Measurements from ENCODE around the gene EXD2. TPM values are rescaled to one million over a fixed set of nuclear protein-coding genes. Genes with fewer than 3 reads are reported as not detected.

The EXD2 gene
- total RNA-seq, 4 donors from 2014 or later = 13.7 to 19.7 (median 16.5) TPM

DNA sequence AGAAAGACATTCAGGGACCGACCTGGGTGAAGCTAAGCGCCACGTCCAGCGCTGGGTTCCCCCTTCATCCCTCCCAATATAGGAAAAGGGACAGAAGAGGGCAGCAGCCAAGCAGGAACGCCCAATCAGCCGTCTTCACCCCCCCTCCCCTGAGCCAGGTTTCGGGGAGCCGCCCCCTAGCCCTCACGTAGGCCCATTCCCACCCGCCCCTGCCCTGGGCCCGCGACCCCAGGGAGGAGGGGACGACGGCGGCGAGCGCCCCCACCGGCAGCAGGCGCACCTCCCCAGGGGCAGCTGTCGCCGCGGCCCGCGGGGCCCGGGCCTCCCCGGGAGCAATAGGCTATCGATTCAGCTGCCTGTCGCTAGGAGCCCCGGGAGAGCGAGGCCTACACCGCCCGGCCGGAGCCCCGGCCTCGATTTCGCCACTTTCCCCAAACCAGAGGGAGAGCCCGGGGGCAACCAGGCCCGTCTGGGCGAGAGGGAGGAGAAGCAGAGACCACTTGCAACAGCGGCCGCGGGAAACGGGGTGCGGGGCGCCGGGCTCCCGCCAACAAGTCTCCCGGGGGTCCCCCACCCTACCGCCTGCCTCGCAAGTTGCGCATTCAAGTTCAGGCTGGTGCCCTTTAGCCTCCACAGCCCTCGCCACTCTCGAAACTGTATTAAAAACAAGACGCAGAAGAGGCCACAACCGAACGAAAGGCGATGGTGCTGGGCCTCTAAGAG lies 39.7 kb upstream of the EXD2 start:
- Histone ChIP-seq H3K27me3 (no peaks in the 10 kb centered on the region), H3K27ac (peak overlapping the region; percentile 92 to 98 (median 98)), H3K36me3 (no peaks in the 10 kb centered on the region), H3K4me3 (peak overlapping the region; percentile 76 to 99 (median 88)), H3K4me1 (peaks cover 31 to 33% of the 10 kb centered on the region in 2 donors), H3K9me3 (no peaks in the 10 kb centered on the region)
- in situ Hi-C loops (cut with MboI; ENCODE audit: low sequenced_read_pairs in 4 of 4) (no loop called here), intact Hi-C loops (cut with DNase I; ENCODE audit: low total_unique reads) (loop anchor here (1.0 to 5.0 kb wide), 5 partner anchors 22 to 1534 kb away; partner anchors contain the start of genes ARG2, COX16 and SUSD6)
- peak; percentile 42 to 71 (median 65) for TF ChIP-seq CTCF (IDR thresholded peaks at IDR 0.05 in 4 of 5, conservative IDR thresholded peaks at IDR 0.05 in 1 of 5)
- peak; percentile 65 to 72 for TF ChIP-seq POLR2A (IDR thresholded peaks at IDR 0.05)
- peak; percentile 43 to 72 for DNase-seq
- peak; percentile 65 to 68 for ATAC-seq

DNA sequence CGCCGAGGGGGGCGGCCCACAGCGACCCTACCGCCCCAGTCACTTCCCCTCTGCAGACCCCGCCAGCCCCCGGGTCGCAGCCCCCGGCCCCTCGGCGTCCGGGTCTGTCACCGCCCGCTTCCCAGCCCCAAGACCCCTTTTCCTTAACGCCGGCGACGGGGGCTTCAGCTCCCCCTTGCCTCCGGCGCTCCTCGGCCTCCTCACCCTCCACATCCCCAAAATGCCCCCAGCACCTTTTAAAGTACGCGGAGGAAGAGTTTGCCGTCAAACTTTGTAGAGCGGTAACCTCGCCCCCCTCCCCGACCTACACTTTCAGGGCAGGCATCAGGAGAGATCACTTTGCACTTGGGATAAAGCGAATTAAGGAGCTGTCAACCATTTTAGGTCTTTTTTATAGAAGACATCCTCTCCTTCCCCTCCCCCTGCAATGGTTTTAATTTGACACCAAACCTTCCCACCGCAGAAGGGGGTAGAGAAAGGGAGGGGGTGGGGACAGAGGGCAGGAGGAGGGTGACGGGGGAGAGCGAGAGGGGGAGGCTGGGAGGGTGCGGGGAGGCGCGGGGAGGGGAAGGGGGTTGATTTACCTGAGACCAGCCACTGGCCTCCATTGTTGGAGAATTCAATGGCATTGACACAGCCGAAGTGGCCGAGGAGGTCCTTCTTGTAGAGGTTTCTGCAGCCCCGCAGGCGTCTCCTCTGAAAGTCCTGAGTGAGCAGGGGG lies 39.0 kb upstream of the EXD2 start:
- intact Hi-C loops (cut with DNase I; ENCODE audit: low total_unique reads) = loop anchor here (2.0 to 5.0 kb wide), 4 partner anchors 62 to 1535 kb away; partner anchors contain the start of genes ARG2, COX16 and SUSD6
- DNase-seq = peak; percentile 50

DNA sequence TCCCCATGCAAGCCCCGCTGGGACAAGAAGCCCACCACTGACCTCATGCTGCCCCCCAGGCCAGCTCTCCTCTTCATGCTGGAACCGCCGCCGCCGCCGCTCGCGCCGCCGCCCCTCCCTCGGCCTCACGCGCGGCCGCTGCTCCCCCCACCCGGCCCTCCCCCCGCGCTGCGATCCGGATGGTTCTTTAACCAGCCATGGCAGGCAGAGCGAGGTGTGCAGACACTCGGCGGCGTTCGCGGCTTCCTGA lies 38.5 kb upstream of the EXD2 start, which contains the start of gene DCAF5:
Gene DCAF5, minus strand, starts transcription at position 218 of the 250 bp plus-strand sequence. Its CDS starts 141 bp downstream, at position 77.
- DNase-seq = peak in 1 of 2 donors; percentile 94
- in situ Hi-C loops (cut with MboI; ENCODE audit: low sequenced_read_pairs in 4 of 4) = no loop called here

More for the DNA sequence above, 39.0 kb upstream of the EXD2 start:
- Histone ChIP-seq H3K4me1 (peaks cover 24 to 26% of the 10 kb centered on the region in 2 donors), H3K4me3 (peak overlapping the region; percentile 76 to 99 (median 88)), H3K36me3 (no peaks in the 10 kb centered on the region), H3K27ac (peak overlapping the region; percentile 92 to 98 (median 98)), H3K27me3 (no peaks in the 10 kb centered on the region), H3K9me3 (no peaks in the 10 kb centered on the region)
- TF ChIP-seq CTCF (IDR thresholded peaks at IDR 0.05 in 4 of 5, conservative IDR thresholded peaks at IDR 0.05 in 1 of 5) = no peak
- TF ChIP-seq POLR2A (IDR thresholded peaks at IDR 0.05) = no peak
- peak; percentile 43 to 47 for ATAC-seq
- in situ Hi-C loops (cut with MboI; ENCODE audit: low sequenced_read_pairs in 4 of 4) = no loop called here

More for the DNA sequence above, 38.5 kb upstream of the EXD2 start, which contains the start of gene DCAF5:
- Histone ChIP-seq H3K27me3 (no peaks in the 10 kb centered on the region), H3K9me3 (no peaks in the 10 kb centered on the region), H3K4me3 (peak within 1 kb of the TSS; percentile 76 to 99 (median 88)), H3K36me3 (no peaks in the 10 kb centered on the region), H3K27ac (peak within 1 kb of the TSS; percentile 92 to 98 (median 98)), H3K4me1 (peaks cover 21 to 23% of the 10 kb centered on the region in 2 donors)
- intact Hi-C loops (cut with DNase I; ENCODE audit: low total_unique reads) = loop anchor here (1.0 to 5.0 kb wide), 6 partner anchors 38 to 1536 kb away; partner anchors contain the start of genes ARG2, COX16, ERH and EXD2
- no peak for TF ChIP-seq POLR2A (IDR thresholded peaks at IDR 0.05)
- TF ChIP-seq CTCF (IDR thresholded peaks at IDR 0.05 in 4 of 5, conservative IDR thresholded peaks at IDR 0.05 in 1 of 5) = no peak
- ATAC-seq = no peak
